ENCODE measurements around the gene PPP2R3C. TPM values are rescaled to one million over a fixed set of nuclear protein-coding genes. Genes with fewer than 3 reads are reported as not detected.
"Not testable (repeated sequence)": the region's sequence is repeated elsewhere in the genome, so short reads cannot be mapped to it uniquely, and the experiment has no call there.

The PPP2R3C gene
- total and polyA plus RNA-seq, 4 experiments from 2014 or later: 36.1 to 70.9 (median 49.5) TPM

- H3K9me3 ChIP-seq (ENCODE audit: control insufficient read depth in 1 of 2, low read length in 2 of 2): no peaks in the 10 kb centered on the region
These were observed 37.3 kb upstream of the PPP2R3C start for GRCh38 chr14:35158951-35159653.

GRCh38 chr14:35158491-35158890, 36.7 kb upstream of the PPP2R3C start:
- peak overlapping the region in 2 of 7 donors; percentile 25 to 38 for H3K27ac Mint-ChIP-seq
- Histone ChIP-seq H3K27ac (ENCODE audit: low read depth, low read length) (no peak overlapping the region), H3K4me3 (ENCODE audit: low read length in 2 of 2) (no peak overlapping the region), H3K36me3 (ENCODE audit: insufficient read depth, low read length) (peaks cover 9% of the 10 kb centered on the region), H3K9me3 (ENCODE audit: control insufficient read depth in 1 of 2, low read length in 2 of 2) (no peaks in the 10 kb centered on the region), H3K27me3 (ENCODE audit: insufficient read depth, low read length) (no peaks in the 10 kb centered on the region), H3K4me1 (ENCODE audit: insufficient read depth, low read length) (peaks cover 64% of the 10 kb centered on the region)
- H3K4me1 Mint-ChIP-seq: peaks cover 49 to 79% (median 61%) of the 10 kb centered on the region in 4 donors
- no peak overlapping the region for H3K4me3 Mint-ChIP-seq
- H3K9me3 Mint-ChIP-seq: no peaks in the 10 kb centered on the region
- no peaks in the 10 kb centered on the region for H3K27me3 Mint-ChIP-seq
- intact Hi-C loops (cut with micrococcal nuclease): no loop called here
- DNase-seq: no peak
- ChIA-PET CTCF (ENCODE audit: partially characterized antibody) (interaction anchor here (0.6 to 1.0 kb wide), 2 partner anchors 172 to 264 kb away, joined by 3 to 4 read pairs; no protein-coding TSS in a partner anchor), POLR2A (ENCODE audit: partially characterized antibody) (no interaction called here)
- peaks cover 34 to 38% of the 10 kb centered on the region in 2 donors for H3K36me3 Mint-ChIP-seq

More at GRCh38 chr14:35158951-35159653, 37.3 kb upstream of the PPP2R3C start:
- H3K4me3 Mint-ChIP-seq: peak overlapping the region in 1 of 8 donors; percentile 26
- Histone ChIP-seq H3K36me3 (ENCODE audit: insufficient read depth, low read length) (peaks cover 9% of the 10 kb centered on the region), H3K4me1 (ENCODE audit: insufficient read depth, low read length) (peaks cover 59% of the 10 kb centered on the region), H3K4me3 (ENCODE audit: low read length in 2 of 2) (no peak overlapping the region), H3K27ac (ENCODE audit: low read depth, low read length) (no peak overlapping the region), H3K27me3 (ENCODE audit: insufficient read depth, low read length) (no peaks in the 10 kb centered on the region)
- peaks cover 46 to 75% (median 58%) of the 10 kb centered on the region in 4 donors for H3K4me1 Mint-ChIP-seq
- peak overlapping the region in 4 of 7 donors; percentile 13 to 82 (median 54) for H3K27ac Mint-ChIP-seq
- H3K27me3 Mint-ChIP-seq: no peaks in the 10 kb centered on the region
- intact Hi-C loops (cut with micrococcal nuclease): no loop called here
- DNase-seq: no peak
- H3K36me3 Mint-ChIP-seq: peaks cover 33 to 38% of the 10 kb centered on the region in 2 donors
- CTCF ChIA-PET (ENCODE audit: partially characterized antibody): interaction anchor here (1.0 kb wide), 1 partner anchor 263 kb away, joined by 3 read pairs; no protein-coding TSS in a partner anchor
- POLR2A ChIA-PET (ENCODE audit: partially characterized antibody): no interaction called here
- no peaks in the 10 kb centered on the region for H3K9me3 Mint-ChIP-seq

GRCh38 chr14:35155962-35156361, 34.2 kb upstream of the PPP2R3C start:
- Mint-ChIP-seq H3K4me3 (peak overlapping the region in 7 of 8 donors; percentile 27 to 79 (median 51)), H3K4me1 (peaks cover 43 to 69% (median 56%) of the 10 kb centered on the region in 4 donors), H3K9me3 (no peaks in the 10 kb centered on the region), H3K27ac (peak overlapping the region; percentile 27 to 90 (median 78)), H3K27me3 (no peaks in the 10 kb centered on the region), H3K36me3 (peaks cover 37 to 42% of the 10 kb centered on the region in 2 donors)
- peak in 2 of 5 donors; percentile 12 to 13 for DNase-seq
- Histone ChIP-seq H3K27ac (ENCODE audit: low read depth, low read length) (peak overlapping the region; percentile 40), H3K27me3 (ENCODE audit: insufficient read depth, low read length) (no peaks in the 10 kb centered on the region), H3K4me1 (ENCODE audit: insufficient read depth, low read length) (peaks cover 50% of the 10 kb centered on the region), H3K9me3 (ENCODE audit: control insufficient read depth in 1 of 2, low read length in 2 of 2) (no peaks in the 10 kb centered on the region), H3K36me3 (ENCODE audit: insufficient read depth, low read length) (peaks cover 9% of the 10 kb centered on the region), H3K4me3 (ENCODE audit: low read length in 2 of 2) (no peak overlapping the region)
- ChIA-PET POLR2A (ENCODE audit: partially characterized antibody) (interaction anchor here (1.1 to 1.3 kb wide), 2 partner anchors 47 to 248 kb away, joined by 3 read pairs; no protein-coding TSS in a partner anchor), CTCF (ENCODE audit: partially characterized antibody) (interaction anchor here (0.6 to 1.6 kb wide), 3 partner anchors 8 to 370 kb away, joined by 3 read pairs; no protein-coding TSS in a partner anchor)
- intact Hi-C loops (cut with micrococcal nuclease): no loop called here

- CTCF ChIA-PET (ENCODE audit: partially characterized antibody): interaction anchor here (0.7 to 1.8 kb wide), 5 partner anchors 12 to 263 kb away, joined by 3 to 7 read pairs (median 4); no protein-coding TSS in a partner anchor
- intact Hi-C loops (cut with micrococcal nuclease): no loop called here
- H3K4me1 Mint-ChIP-seq: peaks cover 31 to 59% (median 46%) of the 10 kb centered on the region in 4 donors
- H3K36me3 Mint-ChIP-seq: peaks cover 36 to 38% of the 10 kb centered on the region in 2 donors
- no peaks in the 10 kb centered on the region for H3K27me3 Mint-ChIP-seq
- no peaks in the 10 kb centered on the region for H3K9me3 Mint-ChIP-seq
- H3K4me3 Mint-ChIP-seq: peak overlapping the region in 2 of 8 donors; percentile 44 to 59
- no peak for DNase-seq
- H3K27ac Mint-ChIP-seq: peak overlapping the region in 5 of 7 donors; percentile 24 to 82 (median 45)
- no peak overlapping the region for H3K4me3 ChIP-seq (ENCODE audit: low read length in 2 of 2)
- POLR2A ChIA-PET (ENCODE audit: partially characterized antibody): interaction anchor here (0.7 to 1.2 kb wide), 3 partner anchors 31 to 250 kb away, joined by 3 read pairs; partner anchors contain the start of gene NFKBIA
- H3K27ac ChIP-seq (ENCODE audit: low read depth, low read length): no peak overlapping the region
- peaks cover 33% of the 10 kb centered on the region for H3K4me1 ChIP-seq (ENCODE audit: insufficient read depth, low read length)
- no peaks in the 10 kb centered on the region for H3K27me3 ChIP-seq (ENCODE audit: insufficient read depth, low read length)
- H3K9me3 ChIP-seq (ENCODE audit: control insufficient read depth in 1 of 2, low read length in 2 of 2): no peaks in the 10 kb centered on the region
- peaks cover 7% of the 10 kb centered on the region for H3K36me3 ChIP-seq (ENCODE audit: insufficient read depth, low read length)
These were observed 32.2 kb upstream of the PPP2R3C start for GRCh38 chr14:35154016-35154415.

GRCh38 chr14:35152531-35152930, 30.7 kb upstream of the PPP2R3C start:
- Mint-ChIP-seq H3K36me3 (peaks cover 38% of the 10 kb centered on the region in 2 donors), H3K4me1 (peaks cover 28 to 60% (median 43%) of the 10 kb centered on the region in 4 donors)
- H3K9me3 Mint-ChIP-seq; H3K27ac Mint-ChIP-seq; H3K4me3 ChIP-seq (ENCODE audit: low read length in 2 of 2); intact Hi-C loops (cut with micrococcal nuclease); POLR2A ChIA-PET (ENCODE audit: partially characterized antibody); H3K36me3 ChIP-seq (ENCODE audit: insufficient read depth, low read length); H3K9me3 ChIP-seq (ENCODE audit: control insufficient read depth in 1 of 2, low read length in 2 of 2); H3K27ac ChIP-seq (ENCODE audit: low read depth, low read length); H3K27me3 Mint-ChIP-seq; H3K4me3 Mint-ChIP-seq; H3K27me3 ChIP-seq (ENCODE audit: insufficient read depth, low read length): not testable (repeated sequence)
- H3K4me1 ChIP-seq (ENCODE audit: insufficient read depth, low read length): peaks cover 33% of the 10 kb centered on the region
- CTCF ChIA-PET (ENCODE audit: partially characterized antibody): interaction anchor here (1.8 kb wide), 1 partner anchor 12 kb away, joined by 4 read pairs; no protein-coding TSS in a partner anchor
- peak in 1 of 5 donors; percentile 15 for DNase-seq

- CTCF ChIA-PET (ENCODE audit: partially characterized antibody): no interaction called here
- peaks cover 38 to 41% of the 10 kb centered on the region in 2 donors for H3K36me3 Mint-ChIP-seq
These were observed 27.4 kb upstream of the PPP2R3C start for GRCh38 chr14:35149239-35149638.

GRCh38 chr14:35147711-35148110, 25.9 kb upstream of the PPP2R3C start:
- Mint-ChIP-seq H3K4me1 (peaks cover 12 to 30% (median 15%) of the 10 kb centered on the region in 4 donors), H3K36me3 (peaks cover 32 to 37% of the 10 kb centered on the region in 2 donors), H3K9me3 (no peaks in the 10 kb centered on the region), H3K4me3 (no peak overlapping the region), H3K27me3 (no peaks in the 10 kb centered on the region), H3K27ac (peak overlapping the region in 1 of 7 donors; percentile 6)
- H3K27me3 ChIP-seq (ENCODE audit: insufficient read depth, low read length): no peaks in the 10 kb centered on the region
- DNase-seq: no peak
- H3K36me3 ChIP-seq (ENCODE audit: insufficient read depth, low read length): peaks cover 4% of the 10 kb centered on the region
- H3K4me1 ChIP-seq (ENCODE audit: insufficient read depth, low read length): peaks cover 7% of the 10 kb centered on the region
- H3K27ac ChIP-seq (ENCODE audit: low read depth, low read length): no peak overlapping the region
- H3K4me3 ChIP-seq (ENCODE audit: low read length in 2 of 2): no peak overlapping the region
- POLR2A ChIA-PET (ENCODE audit: partially characterized antibody): no interaction called here
- no peaks in the 10 kb centered on the region for H3K9me3 ChIP-seq (ENCODE audit: control insufficient read depth in 1 of 2, low read length in 2 of 2)
- intact Hi-C loops (cut with micrococcal nuclease): no loop called here
- CTCF ChIA-PET (ENCODE audit: partially characterized antibody): interaction anchor here (2.5 kb wide), 1 partner anchor 14 kb away, joined by 8 read pairs; no protein-coding TSS in a partner anchor

More at GRCh38 chr14:35149239-35149638, 27.4 kb upstream of the PPP2R3C start:
- Mint-ChIP-seq H3K27me3 (no peaks in the 10 kb centered on the region), H3K9me3 (no peaks in the 10 kb centered on the region), H3K27ac (no peak overlapping the region), H3K4me1 (peaks cover 16 to 42% (median 24%) of the 10 kb centered on the region in 4 donors), H3K4me3 (no peak overlapping the region)
- H3K4me1 ChIP-seq (ENCODE audit: insufficient read depth, low read length): peaks cover 14% of the 10 kb centered on the region
- H3K36me3 ChIP-seq (ENCODE audit: insufficient read depth, low read length): peaks cover 4% of the 10 kb centered on the region
- DNase-seq: no peak
- H3K9me3 ChIP-seq (ENCODE audit: control insufficient read depth in 1 of 2, low read length in 2 of 2): no peaks in the 10 kb centered on the region
- intact Hi-C loops (cut with micrococcal nuclease): no loop called here
- no peaks in the 10 kb centered on the region for H3K27me3 ChIP-seq (ENCODE audit: insufficient read depth, low read length)
- H3K4me3 ChIP-seq (ENCODE audit: low read length in 2 of 2): no peak overlapping the region
- POLR2A ChIA-PET (ENCODE audit: partially characterized antibody): no interaction called here
- no peak overlapping the region for H3K27ac ChIP-seq (ENCODE audit: low read depth, low read length)
